HUDEP-2 (cell line): ENCODE measurements around the gene THSD7B.

Experiments used
- DNase-seq, 76 experiments: peaks; one replicate each; lab custom pipeline; 2025; ENCODE audit not compliant: unreplicated experiment in 76 of 76; lab: John Stamatoyannopoulos, UW

The THSD7B gene

GRCh38 chr2:137336067-137336466 is 570.7 kb downstream of the THSD7B start:
- DNase-seq: no peak

GRCh38 chr2:137339051-137339450 is 573.7 kb downstream of the THSD7B start:
- DNase-seq: no peak

GRCh38 chr2:137345994-137346393 is 580.6 kb downstream of the THSD7B start:
- DNase-seq: no peak

GRCh38 chr2:137348301-137348700 is 583.0 kb downstream of the THSD7B start:
- no peak for DNase-seq

- no peak for DNase-seq
These were observed 592.3 kb downstream of the THSD7B start for GRCh38 chr2:137357634-137358033.

- DNase-seq: no peak
These were observed 602.0 kb downstream of the THSD7B start for GRCh38 chr2:137367361-137367760.

GRCh38 chr2:137369106-137369505 is 603.8 kb downstream of the THSD7B start:
- no peak for DNase-seq

GRCh38 chr2:137379186-137379585 is 613.8 kb downstream of the THSD7B start:
- no peak for DNase-seq

- no peak for DNase-seq
These were observed 615.3 kb downstream of the THSD7B start for GRCh38 chr2:137380610-137381009.

- DNase-seq: no peak
These were observed 616.4 kb downstream of the THSD7B start for GRCh38 chr2:137381731-137382130.

- no peak for DNase-seq
These were observed 618.0 kb downstream of the THSD7B start for GRCh38 chr2:137383391-137383790.

GRCh38 chr2:137387044-137387443 is 621.7 kb downstream of the THSD7B start:
- DNase-seq: no peak

- DNase-seq: no peak
These were observed 640.2 kb downstream of the THSD7B start for GRCh38 chr2:137405496-137405895.

- no peak for DNase-seq
These were observed 646.2 kb downstream of the THSD7B start for GRCh38 chr2:137411585-137411984.

- DNase-seq: no peak
These were observed 655.4 kb downstream of the THSD7B start for GRCh38 chr2:137420744-137421143.

GRCh38 chr2:137435162-137435561 is 669.8 kb downstream of the THSD7B start:
- DNase-seq: no peak

GRCh38 chr2:137437386-137437785 is 672.0 kb downstream of the THSD7B start:
- no peak for DNase-seq

- no peak for DNase-seq
These were observed 679.6 kb downstream of the THSD7B start for GRCh38 chr2:137444970-137445369.

GRCh38 chr2:137449454-137449853 is 684.1 kb downstream of the THSD7B start:
- DNase-seq: no peak

GRCh38 chr2:137454886-137455285 is 689.5 kb downstream of the THSD7B start:
- no peak for DNase-seq

GRCh38 chr2:137467246-137467862 is 702.0 kb downstream of the THSD7B start:
- DNase-seq: peak in 24 of 76 experiments; percentile 0 to 36 (median 7)

GRCh38 chr2:137493261-137493660 is 727.9 kb downstream of the THSD7B start:
- no peak for DNase-seq

GRCh38 chr2:137500599-137500998 is 735.3 kb downstream of the THSD7B start:
- DNase-seq: no peak
